ENCODE results near the gene PAIP1.
"Not testable (repeated sequence)": the region's sequence is repeated elsewhere in the genome, so short reads cannot be mapped to it uniquely, and the experiment has no call there.

Gene PAIP1

DNA sequence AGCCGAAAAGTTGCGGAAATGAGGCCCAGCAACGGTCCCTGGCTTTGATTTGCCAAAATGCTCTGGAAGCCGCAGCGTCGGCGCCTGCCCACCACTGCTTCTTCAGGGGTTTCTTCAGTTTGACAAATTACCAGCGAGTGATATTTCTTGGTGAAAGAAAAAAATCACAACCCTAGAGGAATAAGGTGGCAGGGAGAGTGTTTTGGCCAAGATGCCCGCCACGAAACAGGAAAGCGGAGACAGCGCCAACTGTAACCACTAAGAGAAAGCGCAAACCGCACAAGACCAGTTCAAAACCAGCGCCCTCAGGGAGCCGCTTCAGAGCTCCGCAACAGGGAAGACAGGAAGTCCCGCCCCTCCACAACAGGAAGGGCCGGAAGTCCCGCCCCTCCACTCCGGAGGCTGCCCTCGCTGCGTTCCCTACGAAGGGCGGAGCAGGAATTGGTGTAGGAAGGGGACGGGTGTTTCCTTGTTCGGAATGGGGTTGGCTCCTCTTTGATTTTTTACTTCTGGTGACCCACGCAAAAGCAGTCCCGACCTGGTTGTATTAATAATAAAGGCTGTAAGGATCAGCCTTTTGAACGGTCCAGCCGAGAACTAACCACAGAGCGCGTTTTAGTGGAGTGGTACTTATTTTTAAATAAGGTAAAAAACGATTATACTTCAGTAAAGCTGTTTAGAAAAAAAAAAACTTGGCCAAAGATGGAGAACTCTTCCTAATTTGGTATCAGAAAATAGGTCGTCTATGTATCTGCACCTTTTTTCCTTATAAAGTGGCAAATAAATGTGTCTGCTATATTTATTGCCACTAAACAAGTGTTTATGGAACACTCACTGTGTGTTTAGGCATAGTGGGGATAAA lies 41.8 kb downstream of the PAIP1 start, which contains the start of gene C5orf34:
Gene C5orf34, minus strand, starts transcription at position 333 of the 862 bp plus-strand sequence. CDS start 5,809 bp downstream, outside the sequence.
- peak; percentile 96 for DNase-seq

GRCh38 chr5:43514471-43514815 lies 42.4 kb downstream of the PAIP1 start:
- DNase-seq: peak; percentile 78

DNA sequence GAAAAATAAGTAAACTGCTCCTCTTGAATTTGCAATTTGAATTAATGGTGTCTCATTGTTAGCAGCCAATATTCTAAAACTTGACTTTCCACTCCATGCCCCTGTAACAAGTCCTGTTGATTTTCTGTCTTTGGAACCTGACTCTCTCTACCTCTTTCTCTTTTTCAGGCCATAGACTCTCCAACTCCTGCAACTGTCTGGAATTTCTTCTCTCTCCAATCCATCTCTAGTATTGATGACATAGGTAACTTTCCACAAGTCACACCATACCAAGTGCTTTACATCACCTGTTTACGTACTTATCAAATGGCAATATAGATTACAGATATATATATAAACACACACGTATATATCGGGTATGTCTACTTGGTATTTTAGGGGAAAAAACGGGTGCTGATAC lies 42.9 kb downstream of the PAIP1 start:
- peak; percentile 0 for DNase-seq

- not testable (repeated sequence) for DNase-seq
Measured at GRCh38 chr5:43511062-43511461, 45.8 kb downstream of the PAIP1 start.

- no peak for DNase-seq
Measured at GRCh38 chr5:43498581-43498980, 58.3 kb downstream of the PAIP1 start.

DNA sequence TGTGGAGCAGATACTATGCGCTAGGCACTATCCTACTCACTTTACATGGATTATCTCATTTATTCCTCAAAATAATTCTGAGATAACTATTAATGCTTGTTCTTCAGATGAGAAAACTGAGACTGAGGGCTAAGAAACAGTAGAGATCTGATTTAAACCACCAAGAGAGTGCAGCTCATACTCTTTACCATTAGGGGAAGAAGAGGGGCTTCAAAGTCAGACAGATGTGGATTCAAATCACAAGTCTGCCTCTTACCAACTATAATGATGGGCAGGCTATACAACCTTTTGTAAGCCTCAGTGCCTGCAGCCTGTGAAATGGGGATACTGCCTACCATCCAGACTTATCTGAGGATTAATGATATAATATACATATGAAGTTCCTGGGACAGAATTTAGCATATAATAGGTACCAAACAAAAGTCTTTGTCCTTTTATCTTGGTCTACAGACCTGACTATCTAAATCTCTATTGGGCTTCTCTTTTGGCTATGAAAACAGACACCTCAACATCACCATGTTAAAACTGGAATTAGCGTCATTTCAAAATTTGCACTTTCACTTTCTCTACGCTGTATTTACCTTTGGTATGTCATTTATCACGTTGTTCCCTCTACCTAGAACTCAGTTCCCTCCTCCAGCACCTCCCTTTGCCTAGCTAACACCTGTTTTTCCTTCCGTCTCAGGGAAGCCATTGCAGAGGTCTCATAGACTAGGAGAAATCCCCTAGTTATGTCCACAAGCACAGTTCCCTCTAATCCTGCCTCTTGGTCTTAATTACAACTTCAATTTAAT lies 59.4 kb downstream of the PAIP1 start:
- DNase-seq: no peak

- no peak for DNase-seq
Measured at GRCh38 chr5:43491326-43491725, 65.6 kb downstream of the PAIP1 start.

GRCh38 chr5:43486353-43486752 lies 70.5 kb downstream of the PAIP1 start:
- no peak for DNase-seq

DNA sequence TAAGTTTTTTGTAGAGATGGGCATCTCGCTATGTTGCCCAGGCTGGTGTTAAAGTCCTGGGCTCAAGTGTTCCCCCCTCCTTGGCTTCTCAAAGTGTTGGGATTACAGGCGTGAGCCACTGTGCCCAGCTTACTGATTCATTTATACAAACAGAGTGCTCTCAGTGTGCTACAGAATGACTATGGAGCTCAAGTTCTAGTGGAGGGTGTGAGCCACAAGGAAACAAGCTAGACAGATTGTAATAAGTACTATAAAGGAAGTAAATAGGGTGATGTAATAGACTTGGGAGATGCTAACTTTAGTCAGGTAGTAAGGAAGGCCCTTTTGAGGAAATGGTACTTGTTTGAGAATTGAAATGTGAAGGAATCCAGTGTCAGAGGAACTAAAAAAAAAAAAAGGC lies 71.5 kb downstream of the PAIP1 start:
- DNase-seq: no peak

GRCh38 chr5:43484106-43484849 lies 72.6 kb downstream of the PAIP1 start:
- DNase-seq: peak; percentile 85

- peak; percentile 95 for DNase-seq
Measured at GRCh38 chr5:43483298-43484105, 73.4 kb downstream of the PAIP1 start, which contains the start of gene TMEM267. TSS of gene TMEM267 (minus strand) at chr5:43483865. CDS start at chr5:43453969, 29,896 bp downstream.

GRCh38 chr5:43482490-43483297 lies 74.2 kb downstream of the PAIP1 start:
- peak; percentile 77 for DNase-seq

All from fibroblast of skin of right biceps (primary cell).